OCI-LY1 (cell line): ENCODE measurements around the gene PPP2R2B.

Source experiments
- H2AFZ ChIP-seq: fragments of 200-600 bp; sonication (generic), shearing (Covaris generic); 2 replicates; pipeline ENCODE4 v1.6.0; 2014; ENCODE audit warnings: antibody characterized with exemption, mild to moderate bottlenecking, low read length
- H3F3A ChIP-seq: fragments of 200-600 bp; sonication (generic), shearing (Covaris generic); 2 replicates; pipeline ENCODE4 v1.6.0; 2014; ENCODE audit warnings: mild to moderate bottlenecking, antibody characterized with exemption, low read length, moderate library complexity; ENCODE audit not compliant: insufficient read depth
- H3K27ac ChIP-seq: fragments of 200-600 bp; sonication (generic); 2 replicates; pipeline ENCODE4 v1.5.1; 2014; ENCODE audit warnings: low read length, mixed run types, mild to moderate bottlenecking, low read depth; ENCODE audit not compliant: poor library complexity, severe bottlenecking
- H3K27me3 ChIP-seq: fragments of 200-600 bp; sonication (generic); 2 replicates; pipeline ENCODE4 v1.6.0; 2014; ENCODE audit warnings: antibody characterized with exemption, mild to moderate bottlenecking, low read length, moderate library complexity; ENCODE audit not compliant: insufficient read depth
- H3K36me3 ChIP-seq: fragments of 200-600 bp; sonication (generic); 2 replicates; pipeline ENCODE4 v1.6.1; 2014; ENCODE audit warnings: mild to moderate bottlenecking, antibody characterized with exemption, low read length, moderate library complexity, mixed read lengths; ENCODE audit not compliant: insufficient read depth
- H3K4me1 ChIP-seq: fragments of 200-600 bp; sonication (generic); 2 replicates; pipeline ENCODE4 v1.5.1; 2014; ENCODE audit warnings: mild to moderate bottlenecking, low read length, moderate library complexity; ENCODE audit not compliant: insufficient read depth, severe bottlenecking
- H3K4me2 ChIP-seq: fragments of 200-600 bp; sonication (generic), shearing (Covaris generic); 2 replicates; pipeline ENCODE4 v1.6.1; 2014; ENCODE audit warnings: low read length
- H3K4me3 ChIP-seq: fragments of 200-600 bp; sonication (generic); 2 replicates; pipeline ENCODE4 v1.5.1; 2014; ENCODE audit warnings: low read length, low read depth, mild to moderate bottlenecking, mixed read lengths; ENCODE audit not compliant: poor library complexity, severe bottlenecking
- H3K79me2 ChIP-seq: fragments of 200-600 bp; shearing (Covaris generic); 2 replicates; pipeline ENCODE4 v1.6.1; 2016; ENCODE audit warnings: mixed run types, low read length, mixed read lengths; ENCODE audit not compliant: insufficient read depth
- H3K9ac ChIP-seq: fragments of 200-600 bp; sonication (generic), shearing (Covaris generic); 2 replicates; pipeline ENCODE4 v1.6.1; 2014; ENCODE audit warnings: mild to moderate bottlenecking, low read length, mixed read lengths
- H3K9me2 ChIP-seq: fragments of 200-600 bp; sonication (generic), shearing (Covaris generic); 2 replicates; pipeline ENCODE4 v1.6.1; 2014; ENCODE audit warnings: low read depth, mild to moderate bottlenecking, low read length, mixed read lengths
- H3K9me3 ChIP-seq: fragments of 200-600 bp; shearing (Covaris generic); 2 replicates; pipeline ENCODE4 v1.6.1; 2014; ENCODE audit warnings: low read length, mixed read lengths
- H4K20me1 ChIP-seq: fragments of 200-600 bp; sonication (generic), shearing (Covaris generic); 2 replicates; pipeline ENCODE4 v1.6.0; 2016; ENCODE audit warnings: mild to moderate bottlenecking, low read length; ENCODE audit not compliant: insufficient read depth
- EZH2 ChIP-seq: fragments of 200-600 bp; sonication (generic), shearing (Covaris generic); IDR thresholded peaks from 2 replicates; pipeline ENCODE4 v1.8.0; 2017; ENCODE audit warnings: borderline replicate concordance, mixed run types, mild to moderate bottlenecking, antibody characterized with exemption, low read length, moderate library complexity, mixed read lengths
- TF ChIP-seq, protein P1 (sequence below): fragments of 200-600 bp; sonication (generic), shearing (Covaris generic); IDR thresholded peaks from 2 replicates; pipeline ENCODE4 v1.5.1; 2017; ENCODE audit warnings: mild to moderate bottlenecking, antibody characterized with exemption, low read length, moderate library complexity, mixed read lengths

PPP2R2B gene

DNA sequence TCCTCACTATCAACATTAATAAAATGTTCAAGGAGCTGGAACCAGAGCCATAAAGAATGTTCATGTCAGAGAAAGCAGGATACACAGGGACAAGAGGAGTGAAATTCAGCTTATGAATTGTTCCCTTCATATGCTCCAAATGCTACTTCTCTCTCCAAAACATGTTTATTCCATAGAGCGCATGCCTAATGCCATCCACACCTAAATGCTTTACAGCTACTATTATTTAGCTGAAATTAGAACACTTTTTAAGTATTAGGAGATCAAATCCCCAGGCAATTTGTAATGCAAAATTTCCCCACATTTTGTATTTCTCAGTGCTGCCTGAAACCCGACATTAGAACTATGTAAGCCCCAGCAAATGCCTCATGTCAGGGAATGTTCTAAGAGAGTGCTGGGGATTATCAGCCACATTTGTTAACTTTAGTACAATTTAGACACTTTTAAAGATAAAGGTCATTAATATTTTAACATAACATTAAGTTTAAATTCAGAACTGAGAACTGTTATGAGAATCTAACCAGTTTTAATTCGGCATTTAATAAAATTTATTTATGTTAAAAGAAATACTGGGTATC is 75.5 kb downstream of the PPP2R2B start:
- TF ChIP-seq, protein P1, sequence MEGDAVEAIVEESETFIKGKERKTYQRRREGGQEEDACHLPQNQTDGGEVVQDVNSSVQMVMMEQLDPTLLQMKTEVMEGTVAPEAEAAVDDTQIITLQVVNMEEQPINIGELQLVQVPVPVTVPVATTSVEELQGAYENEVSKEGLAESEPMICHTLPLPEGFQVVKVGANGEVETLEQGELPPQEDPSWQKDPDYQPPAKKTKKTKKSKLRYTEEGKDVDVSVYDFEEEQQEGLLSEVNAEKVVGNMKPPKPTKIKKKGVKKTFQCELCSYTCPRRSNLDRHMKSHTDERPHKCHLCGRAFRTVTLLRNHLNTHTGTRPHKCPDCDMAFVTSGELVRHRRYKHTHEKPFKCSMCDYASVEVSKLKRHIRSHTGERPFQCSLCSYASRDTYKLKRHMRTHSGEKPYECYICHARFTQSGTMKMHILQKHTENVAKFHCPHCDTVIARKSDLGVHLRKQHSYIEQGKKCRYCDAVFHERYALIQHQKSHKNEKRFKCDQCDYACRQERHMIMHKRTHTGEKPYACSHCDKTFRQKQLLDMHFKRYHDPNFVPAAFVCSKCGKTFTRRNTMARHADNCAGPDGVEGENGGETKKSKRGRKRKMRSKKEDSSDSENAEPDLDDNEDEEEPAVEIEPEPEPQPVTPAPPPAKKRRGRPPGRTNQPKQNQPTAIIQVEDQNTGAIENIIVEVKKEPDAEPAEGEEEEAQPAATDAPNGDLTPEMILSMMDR = no peak
- TF ChIP-seq EZH2 = no peak

DNA sequence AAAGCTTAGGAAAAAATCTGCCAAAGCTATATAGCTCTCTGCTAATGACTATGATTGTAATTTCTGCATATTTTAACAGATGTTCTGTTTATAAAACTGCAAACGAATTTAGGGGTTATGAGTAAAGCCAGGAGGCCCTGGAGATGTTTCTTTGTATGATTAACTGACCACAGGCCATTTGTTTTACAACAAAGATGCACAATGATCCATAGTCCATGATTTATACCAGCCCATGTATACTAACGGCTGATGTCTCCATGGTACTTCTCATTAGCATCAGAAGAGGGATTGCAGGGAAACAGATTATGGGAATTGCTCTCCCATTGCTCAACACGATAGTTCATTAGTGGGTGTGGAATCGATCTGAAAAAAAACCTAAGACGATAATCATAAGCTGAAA is 78.9 kb downstream of the PPP2R2B start:
- H2AFZ ChIP-seq = no peak overlapping the region
- H3K9me3 ChIP-seq = no peaks in the 10 kb centered on the region
- no peak overlapping the region for H3K27ac ChIP-seq
- H3K9ac ChIP-seq = no peak overlapping the region
- H4K20me1 ChIP-seq = no peaks in the 10 kb centered on the region
- no peak overlapping the region for H3K4me3 ChIP-seq
- H3K4me1 ChIP-seq = no peaks in the 10 kb centered on the region
- H3K4me2 ChIP-seq = no peak overlapping the region
- no peaks in the 10 kb centered on the region for H3F3A ChIP-seq
- no peaks in the 10 kb centered on the region for H3K27me3 ChIP-seq
- H3K36me3 ChIP-seq = no peaks in the 10 kb centered on the region
- no peaks in the 10 kb centered on the region for H3K79me2 ChIP-seq
- TF ChIP-seq EZH2 = no peak
- TF ChIP-seq, protein P1 = no peak
- H3K9me2 ChIP-seq = no peaks in the 10 kb centered on the region

More for the DNA sequence above, 75.5 kb downstream of the PPP2R2B start:
- Histone ChIP-seq H3F3A (no peaks in the 10 kb centered on the region), H3K9ac (no peak overlapping the region), H3K36me3 (no peaks in the 10 kb centered on the region), H3K79me2 (no peaks in the 10 kb centered on the region), H3K4me2 (no peak overlapping the region), H3K9me3 (no peaks in the 10 kb centered on the region), H3K27ac (no peak overlapping the region), H3K4me3 (no peak overlapping the region), H2AFZ (no peak overlapping the region), H3K4me1 (no peaks in the 10 kb centered on the region), H3K27me3 (no peaks in the 10 kb centered on the region), H3K9me2 (no peaks in the 10 kb centered on the region), H4K20me1 (no peaks in the 10 kb centered on the region)

DNA sequence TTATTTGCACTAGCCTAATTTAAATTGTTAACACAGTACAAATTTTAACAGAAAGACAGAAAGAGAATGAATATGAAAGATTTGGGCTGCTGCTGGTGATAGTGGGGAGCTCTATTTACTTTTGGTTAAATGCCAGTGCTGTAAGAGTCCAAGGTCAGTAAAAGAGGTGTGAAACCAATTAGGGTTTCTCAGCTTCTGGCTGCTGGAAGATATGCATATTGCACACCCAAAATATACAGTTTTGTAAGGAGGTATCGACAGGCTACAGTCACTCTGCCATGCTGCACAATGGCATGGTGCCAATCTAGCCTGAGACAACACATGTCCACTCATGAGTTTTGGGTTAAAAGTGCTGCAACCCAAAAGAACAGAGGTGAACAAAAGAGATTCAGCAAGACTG is 79.3 kb downstream of the PPP2R2B start:
- no peak overlapping the region for H2AFZ ChIP-seq
- no peak overlapping the region for H3K4me3 ChIP-seq
- no peak overlapping the region for H3K9ac ChIP-seq
- H3K27me3 ChIP-seq = no peaks in the 10 kb centered on the region
- H3K79me2 ChIP-seq = no peaks in the 10 kb centered on the region
- H3K4me1 ChIP-seq = no peaks in the 10 kb centered on the region
- TF ChIP-seq EZH2 = no peak
- TF ChIP-seq, protein P1 = no peak
- H4K20me1 ChIP-seq = no peaks in the 10 kb centered on the region
- no peaks in the 10 kb centered on the region for H3K9me2 ChIP-seq
- H3K27ac ChIP-seq = no peak overlapping the region
- no peaks in the 10 kb centered on the region for H3K9me3 ChIP-seq
- no peak overlapping the region for H3K4me2 ChIP-seq
- H3K36me3 ChIP-seq = no peaks in the 10 kb centered on the region
- H3F3A ChIP-seq = no peaks in the 10 kb centered on the region
